Activated CD8-positive, alpha-beta T cell treated with anti-CD3 and anti-CD28 coated beads, Interleukin-2, amount 10 ng/mL, durations not matched to agents 7 days and 5 days (primary cell): ENCODE results near the gene SMIM5. TPM values are rescaled to one million over a fixed set of nuclear protein-coding genes. Genes with fewer than 3 reads are reported as not detected.
"Not testable (repeated sequence)": the region's sequence is repeated elsewhere in the genome, so short reads cannot be mapped to it uniquely, and the experiment has no call there.

ENCODE experiments used
- ATAC-seq: fragments of 150-1000 bp; cut with Tn5 transposase; one replicate; pipeline ENCODE4 v1.10.0; 2021; ENCODE audit warnings: moderate library complexity
- CTCF ChIA-PET: fragments of 350-600 bp; sonication (Branson Sonifier 250); formaldehyde crosslinking; loops from one replicate; lab custom pipeline; 2021; ENCODE audit warnings: antibody characterized with exemption; lab: Charles Lee
- POLR2A ChIA-PET: fragments of 350-600 bp; sonication (Branson Sonifier 250); formaldehyde crosslinking; loops from one replicate; lab custom pipeline; 2021; ENCODE audit warnings: antibody characterized with exemption; lab: Charles Lee
- DNase-seq: peaks from one replicate; pipeline ENCODE4 v3.0.0-alpha.2; 2020
- H3K27ac Mint-ChIP-seq: one replicate; pipeline ENCODE4 v1.8.0; 2021; ENCODE audit warnings: mild to moderate bottlenecking, mixed read lengths
- H3K27me3 Mint-ChIP-seq: one replicate; pipeline ENCODE4 v1.8.0; 2021; ENCODE audit warnings: low read depth, mixed read lengths
- H3K36me3 Mint-ChIP-seq: one replicate; pipeline ENCODE4 v1.8.0; 2021; ENCODE audit warnings: low read depth, mixed read lengths
- H3K4me1 Mint-ChIP-seq: one replicate; pipeline ENCODE4 v1.8.0; 2021; ENCODE audit warnings: low read depth, mixed read lengths
- H3K4me3 Mint-ChIP-seq: one replicate; pipeline ENCODE4 v1.8.0; 2021; ENCODE audit warnings: mild to moderate bottlenecking, mixed read lengths
- H3K9me3 Mint-ChIP-seq: one replicate; pipeline ENCODE4 v1.8.0; 2022; ENCODE audit warnings: mixed read lengths; ENCODE audit not compliant: insufficient read depth
- total RNA-seq, 2 experiments: library from RNA; stranded (reverse); gene quantifications; one replicate each; pipeline ENCODE4 v1.2.3, GENCODE V29; 2021

SMIM5 gene
- total RNA-seq, 2 experiments from 2014 or later = 0.31 TPM; not detected in 1

GRCh38 chr17:75634754-75635609, 1.7 kb downstream of the SMIM5 start:
- no peaks in the 10 kb centered on the region for H3K36me3 Mint-ChIP-seq
- no peaks in the 10 kb centered on the region for H3K4me1 Mint-ChIP-seq
- POLR2A ChIA-PET = interaction anchor here (0.6 to 1.8 kb wide), 2 partner anchors 32 to 78 kb away, joined by 3 to 10 read pairs; partner anchors contain the start of genes RECQL5 and SAP30BP
- no peak overlapping the region for H3K27ac Mint-ChIP-seq
- H3K4me3 Mint-ChIP-seq = no peak overlapping the region
- ATAC-seq (no peak), DNase-seq (no peak)
- no peaks in the 10 kb centered on the region for H3K27me3 Mint-ChIP-seq
- no peaks in the 10 kb centered on the region for H3K9me3 Mint-ChIP-seq
- CTCF ChIA-PET = interaction anchor here (1.1 to 12.1 kb wide), 8 partner anchors 9 to 204 kb away, joined by 3 to 343 read pairs (median 14); partner anchors contain the start of genes RECQL5, SAP30BP and TSEN54

- no peak overlapping the region for H3K4me3 Mint-ChIP-seq
- ATAC-seq = no peak
- H3K9me3 Mint-ChIP-seq = no peaks in the 10 kb centered on the region
- H3K4me1 Mint-ChIP-seq = no peaks in the 10 kb centered on the region
- H3K27me3 Mint-ChIP-seq = no peaks in the 10 kb centered on the region
- H3K27ac Mint-ChIP-seq = no peak overlapping the region
- ChIA-PET CTCF (interaction anchor here (0.9 to 12.1 kb wide), 4 partner anchors 9 to 113 kb away, joined by 4 to 343 read pairs (median 72); no protein-coding TSS in a partner anchor), POLR2A (no interaction called here)
- H3K36me3 Mint-ChIP-seq = no peaks in the 10 kb centered on the region
- no peak for DNase-seq
Measured at GRCh38 chr17:75635610-75636202, 2.5 kb downstream of the SMIM5 start.

- CTCF ChIA-PET = interaction anchor here (0.9 to 12.1 kb wide), 4 partner anchors 8 to 113 kb away, joined by 4 to 343 read pairs (median 7); no protein-coding TSS in a partner anchor
- no peak overlapping the region for H3K27ac Mint-ChIP-seq
- H3K4me1 Mint-ChIP-seq = no peaks in the 10 kb centered on the region
- no peaks in the 10 kb centered on the region for H3K27me3 Mint-ChIP-seq
- no peak for ATAC-seq
- no peaks in the 10 kb centered on the region for H3K9me3 Mint-ChIP-seq
- POLR2A ChIA-PET = interaction anchor here (1.3 to 1.4 kb wide), 2 partner anchors 10 to 114 kb away, joined by 3 read pairs; a partner anchor contains a TSS
- no peak for DNase-seq
- H3K4me3 Mint-ChIP-seq = no peak overlapping the region
- no peaks in the 10 kb centered on the region for H3K36me3 Mint-ChIP-seq
Measured at GRCh38 chr17:75636381-75637142, 3.3 kb downstream of the SMIM5 start.

- POLR2A ChIA-PET = interaction anchor here (1.3 to 1.4 kb wide), 2 partner anchors 9 to 113 kb away, joined by 3 read pairs; a partner anchor contains a TSS
Measured at GRCh38 chr17:75637143-75637538, 3.9 kb downstream of the SMIM5 start.

GRCh38 chr17:75637551-75637950, 4.3 kb downstream of the SMIM5 start:
- DNase-seq (no peak), ATAC-seq (no peak)
- Mint-ChIP-seq H3K36me3 (no peaks in the 10 kb centered on the region), H3K4me1 (peaks cover 4% of the 10 kb centered on the region), H3K9me3 (no peaks in the 10 kb centered on the region), H3K4me3 (no peak overlapping the region), H3K27ac (no peak overlapping the region), H3K27me3 (no peaks in the 10 kb centered on the region)
- ChIA-PET POLR2A (interaction anchor here (1.3 to 1.4 kb wide), 2 partner anchors 9 to 113 kb away, joined by 3 read pairs; a partner anchor contains a TSS), CTCF (interaction anchor here (1.0 to 12.1 kb wide), 5 partner anchors 9 to 112 kb away, joined by 3 to 343 read pairs (median 4); partner anchors contain the start of gene ITGB4)

More at GRCh38 chr17:75637143-75637538, 3.9 kb downstream of the SMIM5 start:
- Mint-ChIP-seq H3K9me3 (no peaks in the 10 kb centered on the region), H3K27me3 (no peaks in the 10 kb centered on the region), H3K36me3 (no peaks in the 10 kb centered on the region), H3K27ac (no peak overlapping the region), H3K4me3 (no peak overlapping the region), H3K4me1 (peaks cover under 1% of the 10 kb centered on the region)
- no peak for ATAC-seq
- CTCF ChIA-PET = interaction anchor here (1.1 to 12.1 kb wide), 3 partner anchors 16 to 112 kb away, joined by 4 to 343 read pairs (median 10); no protein-coding TSS in a partner anchor
- no peak for DNase-seq

- H3K4me1 Mint-ChIP-seq, DNase-seq, H3K36me3 Mint-ChIP-seq, H3K27me3 Mint-ChIP-seq, H3K27ac Mint-ChIP-seq, H3K4me3 Mint-ChIP-seq, H3K9me3 Mint-ChIP-seq, ATAC-seq: not testable (repeated sequence)
- CTCF ChIA-PET = interaction anchor here (0.7 to 12.1 kb wide), 5 partner anchors 8 to 111 kb away, joined by 3 to 343 read pairs (median 4); partner anchors contain the start of gene ITGB4
- POLR2A ChIA-PET = interaction anchor here (1.3 kb wide), 1 partner anchor 29 kb away, joined by 3 read pairs; the partner anchor contains the start of genes RECQL5 and SAP30BP
Measured at GRCh38 chr17:75638039-75638438, 4.8 kb downstream of the SMIM5 start.

- Mint-ChIP-seq H3K36me3 (no peaks in the 10 kb centered on the region), H3K4me3 (no peak overlapping the region), H3K9me3 (no peaks in the 10 kb centered on the region), H3K4me1 (peaks cover 4% of the 10 kb centered on the region), H3K27ac (no peak overlapping the region), H3K27me3 (no peaks in the 10 kb centered on the region)
- no peak for DNase-seq
- ChIA-PET POLR2A (interaction anchor here (1.3 kb wide), 1 partner anchor 28 kb away, joined by 3 read pairs; the partner anchor contains the start of genes RECQL5 and SAP30BP), CTCF (interaction anchor here (1.4 to 12.1 kb wide), 2 partner anchors 8 to 110 kb away, joined by 4 to 343 read pairs; a partner anchor contains a TSS)
- ATAC-seq = no peak
Measured at GRCh38 chr17:75638893-75639292, 5.7 kb downstream of the SMIM5 start.

- ATAC-seq (no peak), DNase-seq (no peak)
- Mint-ChIP-seq H3K36me3 (no peaks in the 10 kb centered on the region), H3K9me3 (no peaks in the 10 kb centered on the region), H3K27me3 (no peaks in the 10 kb centered on the region), H3K27ac (no peak overlapping the region), H3K4me3 (no peak overlapping the region), H3K4me1 (peaks cover 4% of the 10 kb centered on the region)
- CTCF ChIA-PET = interaction anchor here (12.1 kb wide), 1 partner anchor 110 kb away, joined by 343 read pairs; no protein-coding TSS in a partner anchor
- POLR2A ChIA-PET = interaction anchor here (1.3 kb wide), 1 partner anchor 28 kb away, joined by 3 read pairs; the partner anchor contains the start of genes RECQL5 and SAP30BP
Measured at GRCh38 chr17:75639327-75639726, 6.1 kb downstream of the SMIM5 start.

- H3K27ac Mint-ChIP-seq = no peak overlapping the region
- H3K36me3 Mint-ChIP-seq = no peaks in the 10 kb centered on the region
- H3K4me3 Mint-ChIP-seq = no peak overlapping the region
- peaks cover 6% of the 10 kb centered on the region for H3K4me1 Mint-ChIP-seq
- CTCF ChIA-PET = interaction anchor here (1.7 to 12.1 kb wide), 3 partner anchors 19 to 110 kb away, joined by 4 to 343 read pairs (median 4); no protein-coding TSS in a partner anchor
- H3K27me3 Mint-ChIP-seq = no peaks in the 10 kb centered on the region
- no peaks in the 10 kb centered on the region for H3K9me3 Mint-ChIP-seq
- no peak for ATAC-seq
- no peak for DNase-seq
- POLR2A ChIA-PET = no interaction called here
Measured at GRCh38 chr17:75639771-75640555, 6.7 kb downstream of the SMIM5 start.

- Mint-ChIP-seq H3K27ac (no peak overlapping the region), H3K4me1 (peaks cover 13% of the 10 kb centered on the region), H3K36me3 (peaks cover 3% of the 10 kb centered on the region), H3K9me3 (no peaks in the 10 kb centered on the region), H3K4me3 (no peak overlapping the region), H3K27me3 (no peaks in the 10 kb centered on the region)
- CTCF ChIA-PET = interaction anchor here (1.7 to 6.6 kb wide), 4 partner anchors 7 to 113 kb away, joined by 4 to 98 read pairs (median 8); partner anchors contain the start of gene SMIM5
- ATAC-seq = no peak
- no peak for DNase-seq
- POLR2A ChIA-PET = interaction anchor here (0.9 kb wide), 1 partner anchor 10 kb away, joined by 3 read pairs; no protein-coding TSS in a partner anchor
Measured at GRCh38 chr17:75640556-75641119, 7.4 kb downstream of the SMIM5 start.
